NT2/D1 (cell line): ENCODE measurements around the gene PNMA8B.

ENCODE experiments used
- SUZ12 ChIP-seq: IDR thresholded peaks from 2 replicates; pipeline ENCODE4 v1.6.1; 2011; ENCODE audit not compliant: insufficient read length, insufficient read depth; ENCODE audit errors: extremely low read depth
- YY1 ChIP-seq: IDR thresholded peaks from 2 replicates; pipeline ENCODE4 v1.6.1; 2011; ENCODE audit not compliant: insufficient read length, insufficient read depth

GRCh38 chr19:46484656-46485055 is 11.0 kb downstream of the PNMA8B start:
- TF ChIP-seq SUZ12 (no peak), YY1 (no peak)
